PC-3 (cell line): Measurements from ENCODE around the gene ITGAL. TPM values are rescaled to one million over a fixed set of nuclear protein-coding genes. Genes with fewer than 3 reads are reported as not detected.

ENCODE experiments used
- ATAC-seq: fragments of 200-7000 bp; cut with Tn5 transposase; 2 replicates; pipeline ENCODE4 v1.9.1; 2020; ENCODE audit warnings: mild to moderate bottlenecking, moderate library complexity
- BruUV-seq: library from RNA; stranded (reverse); fragments of 400-500 nt; replicated peaks from 2 replicates; lab custom pipeline; 2021; lab: Mats Ljungman, UMichigan
- CTCF ChIA-PET: fragments of 300-600 bp; sonication (Branson Sonifier 250); formaldehyde crosslinking; loops from one replicate; lab custom pipeline; 2022; ENCODE audit warnings: antibody characterized with exemption; lab: Charles Lee
- POLR2A ChIA-PET: fragments of 300-600 bp; sonication (Branson Sonifier 250); formaldehyde crosslinking; loops from one replicate; lab custom pipeline; 2022; ENCODE audit warnings: antibody characterized with exemption; ENCODE audit not compliant: unreplicated experiment; lab: Charles Lee
- DNase-seq: peaks from one replicate; pipeline ENCODE4 v3.0.0-alpha.2; 2015
- H2AFZ ChIP-seq: fragments of 300-600 bp; sonication (generic); 2 replicates; pipeline ENCODE4 v1.6.0; 2016; ENCODE audit warnings: antibody characterized with exemption, low read length
- H3F3A ChIP-seq: fragments of 300-600 bp; sonication (generic); one replicate; pipeline ENCODE4 v1.6.0; 2017; ENCODE audit warnings: antibody characterized with exemption, low read length, control low read depth, mild to moderate bottlenecking; ENCODE audit not compliant: unreplicated experiment
- H3K27ac ChIP-seq: fragments of 300-600 bp; sonication (generic); 2 replicates; pipeline ENCODE4 v1.5.1; 2016; ENCODE audit warnings: mild to moderate bottlenecking, low read length
- H3K27me3 ChIP-seq: fragments of 300-600 bp; sonication (generic); 2 replicates; pipeline ENCODE4 v1.6.1; 2016; ENCODE audit warnings: low read length, mixed read lengths
- H3K36me3 ChIP-seq: fragments of 300-600 bp; sonication (generic); 2 replicates; pipeline ENCODE4 v1.6.1; 2016; ENCODE audit warnings: low read depth, mixed run types, low read length, mixed read lengths
- H3K4me1 ChIP-seq: fragments of 300-600 bp; sonication (generic); 2 replicates; pipeline ENCODE4 v1.5.1; 2016; ENCODE audit warnings: low read length; ENCODE audit not compliant: insufficient read depth
- H3K4me2 ChIP-seq: fragments of 300-600 bp; sonication (generic); 2 replicates; pipeline ENCODE4 v1.6.0; 2016; ENCODE audit warnings: low read length
- H3K4me3 ChIP-seq: fragments of 300-600 bp; sonication (generic); 2 replicates; pipeline ENCODE4 v1.5.1; 2016; ENCODE audit warnings: mild to moderate bottlenecking, low read length, mixed read lengths
- H3K79me2 ChIP-seq: fragments of 300-600 bp; sonication (generic); 2 replicates; pipeline ENCODE4 v1.6.1; 2017; ENCODE audit warnings: low read length, mixed read lengths
- H3K9ac ChIP-seq: fragments of 300-600 bp; sonication (generic); 2 replicates; pipeline ENCODE4 v1.6.0; 2016; ENCODE audit warnings: mild to moderate bottlenecking, low read length
- H3K9me2 ChIP-seq: fragments of 300-600 bp; sonication (generic); replicated peaks from 2 replicates; pipeline ENCODE4 v1.6.1; 2016; ENCODE audit warnings: mixed run types, low read length, mixed read lengths
- H3K9me3 ChIP-seq: fragments of 300-600 bp; sonication (generic); 2 replicates; pipeline ENCODE4 v1.6.1; 2016; ENCODE audit warnings: low read length, mixed read lengths
- H4K20me1 ChIP-seq: fragments of 300-600 bp; sonication (generic); 2 replicates; pipeline ENCODE4 v1.6.1; 2016; ENCODE audit warnings: low read length, mixed read lengths
- EZH2 ChIP-seq: fragments of 300-600 bp; sonication (generic); IDR thresholded peaks from one replicate; pipeline ENCODE4 v1.6.1; 2017; ENCODE audit warnings: antibody characterized with exemption, mild to moderate bottlenecking, low read length; ENCODE audit not compliant: unreplicated experiment
- EZH2phosphoT487 ChIP-seq: fragments of 300-600 bp; sonication (generic); IDR thresholded peaks from 2 replicates; pipeline ENCODE4 v1.6.1; 2018; ENCODE audit warnings: mild to moderate bottlenecking, antibody characterized with exemption, low read length, borderline replicate concordance
- intact Hi-C: fragments of 100-400 bp; cut with micrococcal nuclease; formaldehyde crosslinking; loops from 2 replicates; pipeline ENCODE4 v1.9.0; 2023
- total RNA-seq: library from RNA; depleted of rRNA; stranded (reverse); fragments of >200 nt; gene quantifications from 2 replicates; pipeline ENCODE4 v1.2.3, GENCODE V29; 2014
- TF ChIP-seq, protein P1 (sequence below): fragments of 300-600 bp; sonication (generic); conservative IDR thresholded peaks from 2 replicates; pipeline ENCODE4 v1.5.1; 2017; ENCODE audit warnings: antibody characterized with exemption, low read depth, mild to moderate bottlenecking, low read length

The ITGAL gene
- total RNA-seq, 1 experiment from 2014 or later: not detected

DNA sequence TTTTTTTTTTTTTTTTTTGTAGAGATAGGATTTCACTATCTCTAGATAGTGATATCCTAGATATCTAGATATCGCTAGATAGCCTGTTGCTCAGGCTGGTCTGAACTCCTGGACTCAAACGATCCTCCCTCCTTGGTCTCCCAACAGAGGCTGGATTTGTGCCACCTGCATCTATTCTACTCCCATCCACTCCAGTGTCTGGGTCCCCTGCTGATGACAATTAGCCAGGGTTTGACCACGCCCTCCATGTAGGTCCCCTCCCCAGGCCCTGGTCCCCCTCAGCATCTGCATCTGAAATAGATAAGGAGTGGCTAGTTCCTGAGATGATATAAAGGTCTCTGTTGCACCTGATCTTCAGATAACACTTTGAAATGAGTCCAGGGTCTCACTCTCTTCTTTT, 96.7 kb downstream of the ITGAL start:
- no TSS peak for BruUV-seq
- H3K79me2 ChIP-seq: peaks cover 7% of the 10 kb centered on the region; the same call in 1 of the 2 replicates
- CTCF ChIA-PET: no interaction called here

GRCh38 chr16:30569746-30570635, 97.4 kb downstream of the ITGAL start:
- Histone ChIP-seq H3K4me2 (no peak overlapping the region), H3K4me3 (no peak overlapping the region), H3K36me3 (no peaks in the 10 kb centered on the region), H3K9me3 (no peaks in the 10 kb centered on the region), H2AFZ (no peak overlapping the region), H3F3A (no peaks in the 10 kb centered on the region), H3K79me2 (peaks cover 7% of the 10 kb centered on the region; the same call in 1 of the 2 replicates), H3K9ac (no peak overlapping the region), H3K27ac (no peak overlapping the region), H3K9me2 (no peaks in the 10 kb centered on the region), H3K27me3 (no peaks in the 10 kb centered on the region), H4K20me1 (no peaks in the 10 kb centered on the region), H3K4me1 (peaks cover 34% of the 10 kb centered on the region)
- ChIA-PET POLR2A (no interaction called here), CTCF (no interaction called here)
- no peak for ATAC-seq
- DNase-seq: no peak
- no TSS peak for BruUV-seq
- intact Hi-C loops: loop anchor here (10.0 kb wide), 1 partner anchor 65 kb away; no protein-coding TSS in a partner anchor
- TF ChIP-seq, protein P1, sequence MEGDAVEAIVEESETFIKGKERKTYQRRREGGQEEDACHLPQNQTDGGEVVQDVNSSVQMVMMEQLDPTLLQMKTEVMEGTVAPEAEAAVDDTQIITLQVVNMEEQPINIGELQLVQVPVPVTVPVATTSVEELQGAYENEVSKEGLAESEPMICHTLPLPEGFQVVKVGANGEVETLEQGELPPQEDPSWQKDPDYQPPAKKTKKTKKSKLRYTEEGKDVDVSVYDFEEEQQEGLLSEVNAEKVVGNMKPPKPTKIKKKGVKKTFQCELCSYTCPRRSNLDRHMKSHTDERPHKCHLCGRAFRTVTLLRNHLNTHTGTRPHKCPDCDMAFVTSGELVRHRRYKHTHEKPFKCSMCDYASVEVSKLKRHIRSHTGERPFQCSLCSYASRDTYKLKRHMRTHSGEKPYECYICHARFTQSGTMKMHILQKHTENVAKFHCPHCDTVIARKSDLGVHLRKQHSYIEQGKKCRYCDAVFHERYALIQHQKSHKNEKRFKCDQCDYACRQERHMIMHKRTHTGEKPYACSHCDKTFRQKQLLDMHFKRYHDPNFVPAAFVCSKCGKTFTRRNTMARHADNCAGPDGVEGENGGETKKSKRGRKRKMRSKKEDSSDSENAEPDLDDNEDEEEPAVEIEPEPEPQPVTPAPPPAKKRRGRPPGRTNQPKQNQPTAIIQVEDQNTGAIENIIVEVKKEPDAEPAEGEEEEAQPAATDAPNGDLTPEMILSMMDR: no peak
- TF ChIP-seq EZH2phosphoT487 (no peak), EZH2 (no peak)

More for the DNA sequence above, 96.7 kb downstream of the ITGAL start:
- Histone ChIP-seq H3K9me3 (no peaks in the 10 kb centered on the region), H2AFZ (no peak overlapping the region), H3K9me2 (no peaks in the 10 kb centered on the region), H3K36me3 (no peaks in the 10 kb centered on the region), H3F3A (no peaks in the 10 kb centered on the region), H3K27me3 (no peaks in the 10 kb centered on the region), H3K4me1 (peaks cover 34% of the 10 kb centered on the region), H4K20me1 (no peaks in the 10 kb centered on the region), H3K27ac (peak overlapping the region; percentile 96), H3K4me2 (no peak overlapping the region), H3K4me3 (no peak overlapping the region), H3K9ac (peak overlapping the region; percentile 47; the same call in 1 of the 2 replicates)
- no peak for DNase-seq
- TF ChIP-seq EZH2: no peak
- TF ChIP-seq, protein P1: no peak
- TF ChIP-seq EZH2phosphoT487: no peak
- ATAC-seq: no peak
- intact Hi-C loops: no loop called here
- POLR2A ChIA-PET: no interaction called here
